Gastrocnemius medialis (tissue), 4 donors: ENCODE measurements around the gene SLAMF8. TPM values are rescaled to one million over a fixed set of nuclear protein-coding genes. Genes with fewer than 3 reads are reported as not detected.

Source experiments
- ATAC-seq, 2 donors: fragments of 150-250 bp; one replicate each; pipeline ENCODE4 v1.9.1; 2016
- DNase-seq, 2 donors: peaks; one replicate each; pipeline ENCODE4 v3.0.0-alpha.2; 2019
- H3K27ac ChIP-seq, 4 donors: fragments of 200-600 bp; sonication (generic); 1 replicate in 1 of 4; 2 replicates in 3 of 4; pipeline ENCODE4 v1.5.1; 2016 to 2018; ENCODE audit warnings: mild to moderate bottlenecking in 2 of 4, moderate library complexity in 1 of 4
- H3K27me3 ChIP-seq, 3 donors: fragments of 200-600 bp; sonication (generic) in 2 of 3; 1 replicate in 1 of 3; 2 replicates in 2 of 3; pipeline versions ENCODE4 v1.5.1 to v1.6.0; 2016 to 2019; ENCODE audit warnings: mild to moderate bottlenecking in 1 of 3, moderate library complexity in 1 of 3
- H3K36me3 ChIP-seq, 2 donors: fragments of 200-600 bp; sonication (generic) in 1 of 2; one replicate each; pipeline ENCODE4 v1.5.1; 2017 to 2018
- H3K4me1 ChIP-seq, 2 donors: fragments of 200-600 bp; sonication (generic) in 1 of 2; one replicate each; pipeline ENCODE4 v1.5.1; 2016 to 2017; ENCODE audit warnings: mild to moderate bottlenecking in 2 of 2
- H3K4me3 ChIP-seq, 4 donors: fragments of 200-600 bp; sonication (generic) in 3 of 4; 1 replicate in 1 of 4; 2 replicates in 3 of 4; pipeline ENCODE4 v1.5.1; 2016 to 2019; ENCODE audit warnings: mild to moderate bottlenecking in 2 of 4
- H3K9me3 ChIP-seq, 3 donors: fragments of 200-600 bp; sonication (generic) in 2 of 3; 1 replicate in 1 of 3; 2 replicates in 2 of 3; pipeline ENCODE4 v1.5.1; 2016 to 2019
- POLR2A ChIP-seq, 2 donors: fragments of 450-650 bp; IDR thresholded peaks; one replicate each; pipeline ENCODE4 v1.6.1; 2017; ENCODE audit warnings: antibody characterized with exemption in 2 of 2, mild to moderate bottlenecking in 2 of 2, moderate library complexity in 2 of 2
- in situ Hi-C, 4 donors: fragments of 200-750 bp; cut with MboI; loops; one replicate each; pipeline versions ENCODE4 v1.15.0 to v1.8.0; 2017; ENCODE audit warnings: low sequenced_read_pairs in 4 of 4
- intact Hi-C: fragments of 100-400 bp; cut with DNase I; formaldehyde crosslinking; loops from one replicate; pipeline ENCODE4 v1.15.1; 2023; ENCODE audit warnings: low total_unique reads
- total RNA-seq, 4 donors: library from RNA; depleted of rRNA; stranded (reverse); fragments of >200 nt; gene quantifications; one replicate each; pipeline versions ENCODE4 v1.1.0 to v1.2.3, GENCODE V29; 2016
- TF ChIP-seq, protein P1 (sequence below), 5 experiments: fragments of 450-650 bp in 3 of 5; fragments of 200-600 bp in 2 of 5; sonication (generic) in 2 of 5; IDR thresholded peaks in 4 of 5; conservative IDR thresholded peaks in 1 of 5; 1 replicate in 4 of 5; 2 replicates in 1 of 5; pipeline ENCODE4 v1.5.1; 2016 to 2019; ENCODE audit warnings: antibody characterized with exemption in 5 of 5, mild to moderate bottlenecking in 3 of 5, moderate library complexity in 3 of 5

Gene SLAMF8
- total RNA-seq, 4 donors from 2014 or later: 0.75 to 2.3 (median 2.0) TPM; not detected in 1

DNA sequence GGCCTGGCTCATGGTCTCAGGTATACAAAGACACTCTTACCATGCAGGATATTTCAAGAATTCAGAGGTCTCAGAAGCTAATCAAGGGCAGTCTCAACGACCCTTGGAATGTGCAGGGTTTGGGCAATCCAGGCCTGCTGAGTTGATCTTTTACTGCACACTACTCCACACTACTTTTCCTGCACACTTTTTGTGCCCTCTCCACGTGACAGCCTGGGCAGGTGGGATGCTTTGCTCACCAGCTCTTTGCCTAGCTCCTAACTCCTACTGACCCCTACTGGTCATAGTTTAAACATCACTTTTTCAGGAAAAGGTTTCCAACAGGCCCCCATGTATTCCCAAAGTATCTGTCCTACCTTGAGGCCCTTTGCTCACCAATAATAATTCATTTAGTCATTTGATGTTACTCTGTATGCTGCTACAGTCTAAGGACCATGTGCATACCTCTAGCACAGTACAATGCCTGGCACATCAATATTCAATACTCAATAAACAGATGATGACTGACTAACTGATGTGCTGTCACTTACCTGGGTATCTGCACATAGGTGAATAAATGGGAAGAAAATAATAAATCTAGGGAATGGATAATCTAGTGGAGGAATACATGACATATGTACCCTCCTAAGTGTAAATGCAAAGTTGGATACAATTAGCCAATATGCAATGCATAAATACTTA is 36.3 kb upstream of the SLAMF8 start:
- Histone ChIP-seq H3K9me3 (no peaks in the 10 kb centered on the region), H3K4me1 (no peaks in the 10 kb centered on the region), H3K27ac (no peak overlapping the region), H3K4me3 (no peak overlapping the region), H3K27me3 (peaks cover 0 to 15% (median 3%) of the 10 kb centered on the region in 3 donors), H3K36me3 (no peaks in the 10 kb centered on the region)
- ATAC-seq: no peak
- in situ Hi-C loops (loop anchor here in 2 of 4 donors (10.0 to 25.0 kb wide), 3 partner anchors 104 to 628 kb away; partner anchors contain the start of gene CADM3 (in 1 of the 2)), intact Hi-C loops (loop anchor here (10.0 kb wide), 1 partner anchor 626 kb away; no protein-coding TSS in a partner anchor)
- no peak for DNase-seq
- TF ChIP-seq, protein P1, sequence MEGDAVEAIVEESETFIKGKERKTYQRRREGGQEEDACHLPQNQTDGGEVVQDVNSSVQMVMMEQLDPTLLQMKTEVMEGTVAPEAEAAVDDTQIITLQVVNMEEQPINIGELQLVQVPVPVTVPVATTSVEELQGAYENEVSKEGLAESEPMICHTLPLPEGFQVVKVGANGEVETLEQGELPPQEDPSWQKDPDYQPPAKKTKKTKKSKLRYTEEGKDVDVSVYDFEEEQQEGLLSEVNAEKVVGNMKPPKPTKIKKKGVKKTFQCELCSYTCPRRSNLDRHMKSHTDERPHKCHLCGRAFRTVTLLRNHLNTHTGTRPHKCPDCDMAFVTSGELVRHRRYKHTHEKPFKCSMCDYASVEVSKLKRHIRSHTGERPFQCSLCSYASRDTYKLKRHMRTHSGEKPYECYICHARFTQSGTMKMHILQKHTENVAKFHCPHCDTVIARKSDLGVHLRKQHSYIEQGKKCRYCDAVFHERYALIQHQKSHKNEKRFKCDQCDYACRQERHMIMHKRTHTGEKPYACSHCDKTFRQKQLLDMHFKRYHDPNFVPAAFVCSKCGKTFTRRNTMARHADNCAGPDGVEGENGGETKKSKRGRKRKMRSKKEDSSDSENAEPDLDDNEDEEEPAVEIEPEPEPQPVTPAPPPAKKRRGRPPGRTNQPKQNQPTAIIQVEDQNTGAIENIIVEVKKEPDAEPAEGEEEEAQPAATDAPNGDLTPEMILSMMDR (IDR thresholded peaks at IDR 0.05 in 4 of 5, conservative IDR thresholded peaks at IDR 0.05 in 1 of 5): peak; percentile 32 to 62 (median 42)
- TF ChIP-seq POLR2A (IDR thresholded peaks at IDR 0.05): no peak

GRCh38 chr1:159791031-159791430 is 35.6 kb upstream of the SLAMF8 start:
- intact Hi-C loops: loop anchor here (10.0 kb wide), 1 partner anchor 626 kb away; no protein-coding TSS in a partner anchor
- Histone ChIP-seq H3K27ac (no peak overlapping the region), H3K27me3 (peaks cover 0 to 17% (median 3%) of the 10 kb centered on the region in 3 donors), H3K9me3 (no peaks in the 10 kb centered on the region), H3K36me3 (no peaks in the 10 kb centered on the region), H3K4me1 (no peaks in the 10 kb centered on the region), H3K4me3 (no peak overlapping the region)
- TF ChIP-seq, protein P1 (IDR thresholded peaks at IDR 0.05 in 4 of 5, conservative IDR thresholded peaks at IDR 0.05 in 1 of 5): no peak
- no peak for TF ChIP-seq POLR2A (IDR thresholded peaks at IDR 0.05)
- in situ Hi-C loops: loop anchor here in 2 of 4 donors (10.0 to 25.0 kb wide), 3 partner anchors 104 to 629 kb away; partner anchors contain the start of gene CADM3 (in 1 of the 2)
- DNase-seq: no peak
- ATAC-seq: no peak

- no peak for DNase-seq
- intact Hi-C loops (loop anchor here (10.0 kb wide), 1 partner anchor 627 kb away; no protein-coding TSS in a partner anchor), in situ Hi-C loops (loop anchor here in 2 of 4 donors (10.0 to 25.0 kb wide), 3 partner anchors 103 to 629 kb away; partner anchors contain the start of gene CADM3 (in 1 of the 2))
- no peak for TF ChIP-seq POLR2A (IDR thresholded peaks at IDR 0.05)
- TF ChIP-seq, protein P1 (IDR thresholded peaks at IDR 0.05 in 4 of 5, conservative IDR thresholded peaks at IDR 0.05 in 1 of 5): no peak
- no peaks in the 10 kb centered on the region for H3K36me3 ChIP-seq
- H3K4me3 ChIP-seq: no peak overlapping the region
- H3K9me3 ChIP-seq: no peaks in the 10 kb centered on the region
- no peaks in the 10 kb centered on the region for H3K4me1 ChIP-seq
- ATAC-seq: no peak
- no peak overlapping the region for H3K27ac ChIP-seq
- H3K27me3 ChIP-seq: peaks cover 0 to 17% (median 3%) of the 10 kb centered on the region in 3 donors
Observed at GRCh38 chr1:159791461-159791860, 35.2 kb upstream of the SLAMF8 start.

DNA sequence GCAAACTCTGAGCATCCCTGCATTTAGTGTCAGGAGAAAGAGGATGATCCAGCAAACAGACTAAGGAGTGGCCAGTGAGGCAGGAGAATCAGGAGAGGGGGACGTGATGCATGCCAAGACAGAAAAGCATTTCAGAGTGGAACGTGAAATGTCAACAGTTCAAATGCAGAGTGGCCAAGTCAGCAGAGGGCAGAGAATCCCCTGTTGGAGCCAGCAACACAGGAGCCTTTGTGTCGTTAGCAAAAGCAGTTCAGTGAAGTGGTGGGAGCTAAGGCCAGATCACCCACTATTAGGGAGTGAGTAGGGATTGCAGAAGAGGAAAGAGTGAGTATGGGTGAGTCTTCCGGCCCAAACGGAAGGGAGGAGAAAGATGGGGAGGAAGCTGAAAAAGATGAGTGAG is 31.1 kb upstream of the SLAMF8 start:
- in situ Hi-C loops: loop anchor here in 3 of 4 donors (5.0 to 25.0 kb wide), 4 partner anchors 97 to 633 kb away; partner anchors contain the start of gene CADM3 (in 1 of the 3)
- no peaks in the 10 kb centered on the region for H3K36me3 ChIP-seq
- no peaks in the 10 kb centered on the region for H3K9me3 ChIP-seq
- intact Hi-C loops: loop anchor here (5.0 to 10.0 kb wide), 3 partner anchors 152 to 631 kb away; partner anchors contain the start of gene IGSF9
- TF ChIP-seq, protein P1 (IDR thresholded peaks at IDR 0.05 in 4 of 5, conservative IDR thresholded peaks at IDR 0.05 in 1 of 5): no peak
- no peak for TF ChIP-seq POLR2A (IDR thresholded peaks at IDR 0.05)
- ATAC-seq (no peak), DNase-seq (no peak)
- no peak overlapping the region for H3K27ac ChIP-seq
- H3K4me3 ChIP-seq: no peak overlapping the region
- H3K4me1 ChIP-seq: no peaks in the 10 kb centered on the region
- H3K27me3 ChIP-seq: peaks cover 0 to 17% (median 3%) of the 10 kb centered on the region in 3 donors
